ENCODE results near the gene RALGAPB. TPM values are rescaled to one million over a fixed set of nuclear protein-coding genes. Genes with fewer than 3 reads are reported as not detected.
"Not testable (repeated sequence)": the region's sequence is repeated elsewhere in the genome, so short reads cannot be mapped to it uniquely, and the experiment has no call there.

Gene RALGAPB
- total RNA-seq, 4 donors from 2014 or later, result 22.7 to 67.0 (median 56.7) TPM

DNA sequence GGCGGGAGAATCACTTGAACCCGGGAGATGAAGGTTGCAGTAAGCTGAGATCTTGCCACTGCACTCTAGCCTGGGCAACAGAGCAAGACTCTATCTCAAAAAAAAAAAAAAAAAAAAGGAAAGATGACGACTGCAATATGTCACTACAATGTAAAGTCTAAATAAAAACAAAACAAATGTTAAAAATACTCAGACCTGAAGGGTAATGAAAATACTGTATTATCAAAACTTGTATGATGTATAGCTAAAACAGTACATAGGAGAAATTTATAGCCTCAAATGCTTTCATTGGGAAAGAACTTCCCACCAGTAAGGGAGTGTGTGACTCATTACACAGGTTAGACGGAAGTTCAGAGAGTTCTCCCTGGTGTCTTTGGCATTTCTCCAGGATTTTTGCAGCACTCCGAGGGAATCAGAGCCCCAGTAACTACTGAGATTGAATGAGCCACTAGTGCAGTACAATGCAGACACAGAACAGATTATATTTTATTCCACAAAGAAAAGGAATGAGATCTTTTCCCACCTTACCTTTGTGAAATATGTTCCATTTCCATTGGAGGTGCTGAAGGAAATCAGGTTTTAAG lies 12.5 kb upstream of the RALGAPB start:
- intact Hi-C loops (cut with DNase I; ENCODE audit: low total_unique reads), result no loop called here
- Histone ChIP-seq H3K27ac (peak overlapping the region in 3 of 4 donors; percentile 26 to 51 (median 35)), H3K4me1 (no peaks in the 10 kb centered on the region), H3K36me3 (no peaks in the 10 kb centered on the region), H3K9me3 (no peaks in the 10 kb centered on the region), H3K4me3 (no peak overlapping the region), H3K27me3 (no peaks in the 10 kb centered on the region)
- 4 to 31% methylated on average over 2 to 5 of the region's 5 CpGs for WGBS, 2 donors (ENCODE audit: low coverage in 1 of 2)
- DNase-seq, result peak; percentile 40
- in situ Hi-C loops (cut with MboI; ENCODE audit: low pct_ligation_motif_present in 1 of 4, low pct_unique_long_range_greater_than_20kb in 1 of 4, low sequenced_read_pairs in 3 of 4), result no loop called here
- TF ChIP-seq POLR2AphosphoS5 (IDR thresholded peaks at IDR 0.05) (peak in 2 of 3 donors; percentile 8 to 18), POLR2A (IDR thresholded peaks at IDR 0.05) (no peak), EP300 (IDR thresholded peaks at IDR 0.05; ENCODE audit: low read depth) (no peak)
- TF ChIP-seq, protein P1, sequence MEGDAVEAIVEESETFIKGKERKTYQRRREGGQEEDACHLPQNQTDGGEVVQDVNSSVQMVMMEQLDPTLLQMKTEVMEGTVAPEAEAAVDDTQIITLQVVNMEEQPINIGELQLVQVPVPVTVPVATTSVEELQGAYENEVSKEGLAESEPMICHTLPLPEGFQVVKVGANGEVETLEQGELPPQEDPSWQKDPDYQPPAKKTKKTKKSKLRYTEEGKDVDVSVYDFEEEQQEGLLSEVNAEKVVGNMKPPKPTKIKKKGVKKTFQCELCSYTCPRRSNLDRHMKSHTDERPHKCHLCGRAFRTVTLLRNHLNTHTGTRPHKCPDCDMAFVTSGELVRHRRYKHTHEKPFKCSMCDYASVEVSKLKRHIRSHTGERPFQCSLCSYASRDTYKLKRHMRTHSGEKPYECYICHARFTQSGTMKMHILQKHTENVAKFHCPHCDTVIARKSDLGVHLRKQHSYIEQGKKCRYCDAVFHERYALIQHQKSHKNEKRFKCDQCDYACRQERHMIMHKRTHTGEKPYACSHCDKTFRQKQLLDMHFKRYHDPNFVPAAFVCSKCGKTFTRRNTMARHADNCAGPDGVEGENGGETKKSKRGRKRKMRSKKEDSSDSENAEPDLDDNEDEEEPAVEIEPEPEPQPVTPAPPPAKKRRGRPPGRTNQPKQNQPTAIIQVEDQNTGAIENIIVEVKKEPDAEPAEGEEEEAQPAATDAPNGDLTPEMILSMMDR (IDR thresholded peaks at IDR 0.05), result no peak

GRCh38 chr20:38460631-38461030 lies 12.0 kb upstream of the RALGAPB start:
- in situ Hi-C loops (cut with MboI; ENCODE audit: low pct_ligation_motif_present in 1 of 4, low pct_unique_long_range_greater_than_20kb in 1 of 4, low sequenced_read_pairs in 3 of 4); H3K9me3 ChIP-seq: not testable (repeated sequence)
- 15% methylated on average over 1 of the region's 2 CpGs; no CpG with 5 or more reads in 1 of the 2 donors for WGBS, 2 donors (ENCODE audit: low coverage in 1 of 2)

GRCh38 chr20:38461167-38461566 lies 11.5 kb upstream of the RALGAPB start:
- intact Hi-C loops (cut with DNase I; ENCODE audit: low total_unique reads); H3K4me1 ChIP-seq; H3K27me3 ChIP-seq; H3K36me3 ChIP-seq; DNase-seq; H3K9me3 ChIP-seq; H3K4me3 ChIP-seq; in situ Hi-C loops (cut with MboI; ENCODE audit: low pct_ligation_motif_present in 1 of 4, low pct_unique_long_range_greater_than_20kb in 1 of 4, low sequenced_read_pairs in 3 of 4); H3K27ac ChIP-seq: not testable (repeated sequence)
- WGBS, 2 donors (ENCODE audit: low coverage in 1 of 2), result no CpG with 5 or more reads among the region's 33 CpGs

More at GRCh38 chr20:38460631-38461030, 12.0 kb upstream of the RALGAPB start:
- H3K4me3 ChIP-seq; intact Hi-C loops (cut with DNase I; ENCODE audit: low total_unique reads); H3K4me1 ChIP-seq; DNase-seq; H3K27me3 ChIP-seq; H3K36me3 ChIP-seq: not testable (repeated sequence)
- peak overlapping the region in 3 of 4 donors; percentile 26 to 51 (median 35) for H3K27ac ChIP-seq

GRCh38 chr20:38461569-38461968 lies 11.1 kb upstream of the RALGAPB start:
- in situ Hi-C loops (cut with MboI; ENCODE audit: low pct_ligation_motif_present in 1 of 4, low pct_unique_long_range_greater_than_20kb in 1 of 4, low sequenced_read_pairs in 3 of 4); H3K4me3 ChIP-seq; H3K4me1 ChIP-seq; H3K27ac ChIP-seq; DNase-seq; H3K9me3 ChIP-seq; intact Hi-C loops (cut with DNase I; ENCODE audit: low total_unique reads); H3K36me3 ChIP-seq; H3K27me3 ChIP-seq: not testable (repeated sequence)
- WGBS, 2 donors (ENCODE audit: low coverage in 1 of 2), result no CpG with 5 or more reads among the region's 30 CpGs

- H3K27ac ChIP-seq, result no peak overlapping the region
- WGBS, 2 donors (ENCODE audit: low coverage in 1 of 2), result 83 to 92% methylated on average over 2 of the region's 2 CpGs
- intact Hi-C loops (cut with DNase I; ENCODE audit: low total_unique reads), result no loop called here
- no peaks in the 10 kb centered on the region for H3K4me1 ChIP-seq
- no peaks in the 10 kb centered on the region for H3K36me3 ChIP-seq
- no peak for DNase-seq
- no peaks in the 10 kb centered on the region for H3K27me3 ChIP-seq
- in situ Hi-C loops (cut with MboI; ENCODE audit: low pct_ligation_motif_present in 1 of 4, low pct_unique_long_range_greater_than_20kb in 1 of 4, low sequenced_read_pairs in 3 of 4), result no loop called here
- TF ChIP-seq POLR2A (IDR thresholded peaks at IDR 0.05) (no peak), POLR2AphosphoS5 (IDR thresholded peaks at IDR 0.05) (no peak), EP300 (IDR thresholded peaks at IDR 0.05; ENCODE audit: low read depth) (no peak)
- TF ChIP-seq, protein P1 (IDR thresholded peaks at IDR 0.05), result no peak
- no peaks in the 10 kb centered on the region for H3K9me3 ChIP-seq
- no peak overlapping the region for H3K4me3 ChIP-seq
These were observed 6.5 kb upstream of the RALGAPB start for GRCh38 chr20:38466171-38466570.

DNA sequence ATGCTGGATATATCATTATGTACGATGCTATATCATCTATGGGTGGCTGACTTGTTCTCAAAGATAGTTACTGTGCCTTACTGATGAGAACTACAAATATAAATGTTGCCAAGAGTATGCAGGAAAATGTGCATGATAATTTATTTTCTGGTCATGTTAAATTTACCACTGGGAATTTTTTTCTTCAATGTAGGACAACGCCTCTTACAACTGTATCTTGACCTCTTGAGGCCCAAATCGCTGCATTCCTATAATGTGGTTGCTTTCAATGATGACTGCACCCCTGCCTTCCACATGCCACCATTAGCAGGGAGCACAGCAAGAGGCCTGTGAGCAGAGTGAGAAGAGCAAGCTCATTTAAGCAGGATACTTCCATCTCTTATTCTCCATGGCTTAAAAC lies 5.7 kb upstream of the RALGAPB start:
- in situ Hi-C loops (cut with MboI; ENCODE audit: low pct_ligation_motif_present in 1 of 4, low pct_unique_long_range_greater_than_20kb in 1 of 4, low sequenced_read_pairs in 3 of 4) (no loop called here), intact Hi-C loops (cut with DNase I; ENCODE audit: low total_unique reads) (no loop called here)
- Histone ChIP-seq H3K4me3 (no peak overlapping the region), H3K36me3 (no peaks in the 10 kb centered on the region), H3K9me3 (no peaks in the 10 kb centered on the region), H3K4me1 (peaks cover 0 to 5% (median 0%) of the 10 kb centered on the region in 4 donors), H3K27ac (no peak overlapping the region), H3K27me3 (no peaks in the 10 kb centered on the region)
- WGBS, 2 donors (ENCODE audit: low coverage in 1 of 2), result 82 to 92% methylated on average over 3 of the region's 3 CpGs
- TF ChIP-seq POLR2AphosphoS5 (IDR thresholded peaks at IDR 0.05) (no peak), EP300 (IDR thresholded peaks at IDR 0.05; ENCODE audit: low read depth) (no peak), POLR2A (IDR thresholded peaks at IDR 0.05) (no peak)
- TF ChIP-seq, protein P1 (IDR thresholded peaks at IDR 0.05), result no peak
- no peak for DNase-seq
